ENCODE measurements around the gene DNAL4. TPM values are rescaled to one million over a fixed set of nuclear protein-coding genes. Genes with fewer than 3 reads are reported as not detected.

Gene DNAL4
- total RNA-seq, 1 experiment from 2014 or later, result 8.3 TPM

GRCh38 chr22:38759005-38759404, 34.9 kb downstream of the DNAL4 start:
- no peak for TF ChIP-seq CTCF (conservative IDR thresholded peaks at IDR 0.05)
- WGBS (ENCODE audit: extremely low coverage, insufficient read length, low lambda C conversion rate), result no CpG with 5 or more reads among the region's 7 CpGs

More at GRCh38 chr22:38759005-38759404, 34.9 kb downstream of the DNAL4 start:
- Histone ChIP-seq H3T11ph (ENCODE audit: low read length) (no peak overlapping the region), H3K27ac (ENCODE audit: insufficient read length, low read depth, low read length) (no peak overlapping the region), H2AFZ (ENCODE audit: low read length) (no peak overlapping the region), H3K9ac (ENCODE audit: extremely low read depth, insufficient read length, low read length) (no peak overlapping the region), H2AK5ac (ENCODE audit: insufficient read length, low read length) (no peak overlapping the region), H3K79me2 (ENCODE audit: insufficient read depth, low read length) (no peaks in the 10 kb centered on the region), H2BK12ac (ENCODE audit: insufficient read length, low read depth, low read length) (no peak overlapping the region), H3K18ac (ENCODE audit: insufficient read length, low read depth, low read length) (no peak overlapping the region), H4K8ac (replicated peaks; ENCODE audit: insufficient read length, low read depth, low read length) (no peak overlapping the region), H3K27me3 (ENCODE audit: insufficient read depth, low read length) (no peaks in the 10 kb centered on the region; the same call in 1 of the 2 replicates), H2BK20ac (ENCODE audit: low read depth, low read length, poor library complexity, severe bottlenecking) (no peak overlapping the region), H3K14ac (ENCODE audit: insufficient read depth, low read length) (no peak overlapping the region; the same call in 1 of the 2 replicates), H3K9me3 (ENCODE audit: control insufficient read depth, low read depth, low read length) (no peaks in the 10 kb centered on the region), H3K4me1 (ENCODE audit: insufficient read depth, low read length) (peaks cover 3% of the 10 kb centered on the region; the same call in 1 of the 2 replicates), H2BK120ac (ENCODE audit: low read depth, low read length, poor library complexity, severe bottlenecking) (no peak overlapping the region), H3K56ac (ENCODE audit: insufficient read length, low read depth, low read length) (no peak overlapping the region), H3K79me1 (ENCODE audit: insufficient read depth, low read depth, low read length, poor library complexity, severe bottlenecking) (no peaks in the 10 kb centered on the region), H3K23ac (ENCODE audit: insufficient read length, low read depth, low read length) (no peak overlapping the region), H4K20me1 (ENCODE audit: control insufficient read depth, insufficient read depth, insufficient read length) (no peaks in the 10 kb centered on the region), H2BK5ac (ENCODE audit: insufficient read length, low read length) (no peak overlapping the region), H3K4me2 (ENCODE audit: insufficient read depth, insufficient read length, low read length) (no peak overlapping the region), H2BK15ac (ENCODE audit: low read depth, low read length) (no peak overlapping the region), H3K23me2 (ENCODE audit: insufficient read length, low read depth, low read length, poor library complexity, severe bottlenecking) (peaks cover 11% of the 10 kb centered on the region), H3K4ac (ENCODE audit: low read depth, low read length) (no peak overlapping the region), H4K91ac (ENCODE audit: insufficient read length, low read depth, low read length) (no peak overlapping the region), H4K5ac (ENCODE audit: insufficient read length, low read depth, low read length) (no peak overlapping the region)
- DNase-seq, result no peak
- peaks cover 24 to 32% of the 10 kb centered on the region in 2 experiments for H3K4me1 Mint-ChIP-seq
- no peaks in the 10 kb centered on the region for H3K9me3 Mint-ChIP-seq
- no peak overlapping the region for H3K4me3 Mint-ChIP-seq
- H3K36me3 Mint-ChIP-seq (ENCODE audit: insufficient read depth in 1 of 3, low read depth in 3 of 3), result no peaks in the 10 kb centered on the region
- H3K27me3 Mint-ChIP-seq (ENCODE audit: low read depth), result peaks cover 3% of the 10 kb centered on the region
- H3K27ac Mint-ChIP-seq, result no peak overlapping the region
